T-helper 2 cell treated with Interferon-gamma antibody and Interleukin-4, amounts not matched to agents 100 ng/mL and 5 ng/mL, for 36 hours (primary cell): ENCODE data around the gene SLAMF1. TPM values are rescaled to one million over a fixed set of nuclear protein-coding genes. Genes with fewer than 3 reads are reported as not detected.

Experiments
- intact Hi-C: fragments of 100-400 bp; cut with micrococcal nuclease; formaldehyde crosslinking; loops from one replicate; pipeline ENCODE4 v1.15.1; 2023
- total RNA-seq: library from RNA; stranded (reverse); gene quantifications from 2 replicates; pipeline ENCODE4 v1.2.3, GENCODE V29; 2022

The SLAMF1 gene
- total RNA-seq, 1 donor from 2014 or later: 63.6 TPM

GRCh38 chr1:160640359-160641123 is 6.3 kb downstream of the SLAMF1 start:
- intact Hi-C loops: no loop called here

DNA sequence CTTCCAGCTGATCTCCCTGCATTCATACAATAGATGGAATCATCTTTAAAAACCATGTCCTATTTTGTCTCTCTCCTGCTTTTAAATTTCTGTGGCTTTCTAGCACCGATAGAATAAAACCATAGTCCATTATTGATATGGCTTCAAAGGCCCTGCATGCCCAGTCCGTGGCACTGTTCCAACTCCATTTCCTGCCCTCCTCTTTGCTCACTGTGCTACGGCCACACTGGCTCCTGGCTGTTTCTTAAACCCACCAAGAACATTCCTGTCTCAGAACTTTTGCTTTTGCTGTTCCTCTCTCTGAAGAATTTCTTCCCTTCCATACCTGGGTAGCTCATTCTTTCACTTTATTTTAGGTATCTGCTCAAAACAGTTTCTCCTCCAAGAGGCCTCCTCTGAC is 7.2 kb downstream of the SLAMF1 start:
- intact Hi-C loops: no loop called here

- intact Hi-C loops: loop anchor here (1.0 kb wide), 1 partner anchor 10 kb away; no protein-coding TSS in a partner anchor
These were observed 7.9 kb downstream of the SLAMF1 start for GRCh38 chr1:160638926-160639325.

DNA sequence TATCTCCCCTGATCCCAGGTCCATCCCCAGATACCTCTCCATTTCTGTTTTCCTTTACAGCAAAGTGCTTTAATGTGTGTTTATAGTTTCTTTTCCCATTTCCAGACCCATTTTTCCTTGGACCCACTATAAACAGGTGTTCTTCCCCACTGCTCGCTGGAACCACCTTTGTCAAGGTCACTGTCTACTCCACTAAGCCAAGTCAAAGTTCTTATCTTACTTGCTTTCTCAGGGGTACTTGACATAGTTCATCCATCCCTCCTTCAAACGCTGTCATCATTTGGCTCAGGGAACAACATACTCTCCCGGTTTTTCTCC is 8.3 kb downstream of the SLAMF1 start:
- intact Hi-C loops: loop anchor here (1.0 kb wide), 1 partner anchor 9 kb away; no protein-coding TSS in a partner anchor

DNA sequence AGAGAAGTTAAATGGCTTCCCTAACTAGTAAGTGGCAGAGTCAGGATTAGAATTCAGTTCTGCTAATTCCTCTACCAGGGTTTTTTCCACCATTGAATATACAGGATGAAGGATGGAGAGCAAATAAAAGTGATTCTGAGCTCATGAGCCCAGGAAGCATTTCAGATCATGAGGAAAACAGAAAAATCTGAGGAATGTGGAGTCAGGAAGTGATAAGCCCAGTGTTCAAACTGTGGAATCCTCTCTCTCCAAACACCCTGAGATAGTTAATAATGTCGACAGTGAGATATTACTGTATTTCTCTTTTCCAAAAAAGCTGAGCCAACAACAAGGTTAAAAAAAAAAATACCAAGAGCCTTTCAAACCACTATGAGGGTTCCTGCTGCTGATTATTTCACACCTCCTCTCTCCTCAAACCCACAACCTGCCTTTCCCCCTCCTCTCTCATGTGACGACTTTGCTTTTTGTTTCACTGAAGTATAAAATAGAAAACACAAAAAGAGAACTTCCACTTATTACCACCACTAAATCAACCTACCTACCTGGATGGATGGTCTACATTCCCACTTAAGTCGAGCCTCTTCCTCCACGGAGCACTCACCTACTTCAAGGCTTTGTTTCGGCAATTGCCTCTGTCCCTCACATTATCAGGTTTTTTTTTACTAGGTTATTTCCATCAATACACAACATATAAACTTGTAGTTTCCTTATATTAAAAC is 8.9 kb downstream of the SLAMF1 start:
- intact Hi-C loops: loop anchor here (1.0 kb wide), 1 partner anchor 9 kb away; no protein-coding TSS in a partner anchor

GRCh38 chr1:160637065-160637464 is 9.8 kb downstream of the SLAMF1 start:
- intact Hi-C loops: no loop called here

DNA sequence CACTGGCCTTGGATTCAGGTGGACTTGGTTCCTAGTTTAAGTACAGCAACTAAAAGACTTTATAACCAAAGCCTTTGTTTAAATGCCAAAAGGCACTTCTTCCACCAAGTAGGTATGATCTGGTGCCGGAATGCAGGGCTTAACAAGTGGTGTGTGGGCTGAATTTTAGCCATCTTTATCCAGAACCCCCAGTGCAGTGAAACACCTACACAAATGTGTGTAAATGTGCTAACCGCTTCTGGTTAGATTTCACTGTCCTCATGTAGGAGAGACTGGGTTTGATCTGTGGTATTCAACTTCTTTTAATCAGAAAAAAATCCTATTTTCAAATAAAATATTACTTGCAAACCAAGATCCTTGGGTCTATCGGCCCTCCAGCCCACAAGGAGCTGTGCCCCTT is 10.3 kb downstream of the SLAMF1 start:
- intact Hi-C loops: no loop called here

- intact Hi-C loops: no loop called here
These were observed 10.8 kb downstream of the SLAMF1 start for GRCh38 chr1:160636076-160636475.

DNA sequence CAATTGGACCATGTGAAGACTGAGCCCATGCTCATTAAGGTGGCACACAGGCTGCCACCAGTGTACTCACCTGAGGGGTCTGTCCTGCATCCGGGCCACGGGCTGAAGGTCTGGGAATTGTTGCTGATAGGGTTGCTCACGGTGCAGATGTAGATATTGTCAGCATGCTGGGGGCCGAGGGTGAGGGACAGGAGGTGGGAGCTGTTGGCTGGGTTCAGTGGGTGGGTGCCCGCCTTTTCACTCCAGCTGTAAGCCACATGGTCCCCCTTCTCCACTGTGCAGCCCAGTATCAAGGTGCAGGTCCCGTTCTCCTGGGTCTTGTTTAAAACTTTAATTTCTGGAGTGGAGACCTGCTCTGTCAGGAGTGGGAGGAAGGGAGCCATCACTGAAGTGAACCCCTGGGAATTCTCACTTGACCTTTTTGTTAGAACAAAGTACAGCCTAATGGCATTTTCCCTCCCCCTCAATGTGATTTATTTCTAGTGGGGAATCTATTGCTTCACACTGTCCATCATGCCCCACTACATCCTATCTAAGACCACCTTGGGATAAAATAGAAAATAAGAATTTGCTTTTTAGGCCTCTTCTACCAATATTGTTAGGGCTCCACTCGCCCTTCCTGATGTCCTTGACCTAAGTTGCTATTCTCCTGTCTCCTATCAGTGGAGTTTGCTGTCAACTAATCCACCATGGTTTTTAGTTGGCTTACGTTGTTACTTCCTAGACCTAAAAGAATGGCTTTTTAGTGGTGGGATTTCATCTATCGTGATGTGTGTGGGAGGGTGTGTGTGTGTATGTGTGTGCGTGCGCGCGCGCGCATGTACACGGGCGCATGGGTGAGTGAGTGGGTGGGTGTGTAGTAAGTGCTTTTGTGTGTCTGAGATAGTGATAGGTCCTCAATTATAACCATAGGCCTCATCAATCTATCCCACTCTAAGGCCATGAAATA is 12.0 kb downstream of the SLAMF1 start:
- intact Hi-C loops: no loop called here

DNA sequence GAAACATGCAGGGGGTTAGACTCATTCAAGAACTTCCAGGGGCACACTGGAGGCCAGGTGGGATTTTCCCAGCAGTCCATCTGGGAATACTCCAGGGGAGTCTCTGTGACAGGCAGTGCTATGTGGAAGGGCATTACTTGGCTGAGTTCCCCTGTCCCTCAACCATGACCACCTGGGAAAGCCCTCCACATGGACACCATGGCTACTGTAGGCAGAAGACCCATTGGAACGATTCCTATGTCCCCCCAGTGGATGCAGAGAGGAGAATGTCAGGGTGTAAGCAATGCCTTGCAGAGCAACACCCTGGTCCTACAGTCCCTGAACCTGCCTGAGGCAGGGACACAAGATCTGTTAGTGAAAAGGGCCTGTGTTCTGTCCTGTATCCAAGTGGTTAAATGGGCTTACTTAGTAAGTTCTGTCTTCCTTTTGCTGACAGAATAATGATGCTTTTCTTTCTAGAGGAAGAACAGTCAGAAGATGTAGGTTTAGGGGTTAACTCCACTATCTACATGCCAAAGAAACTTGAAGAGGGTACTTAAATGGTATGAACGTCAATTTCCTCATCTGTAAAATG is 13.4 kb downstream of the SLAMF1 start:
- intact Hi-C loops: no loop called here

GRCh38 chr1:160631983-160632625 is 14.7 kb downstream of the SLAMF1 start:
- intact Hi-C loops: no loop called here

DNA sequence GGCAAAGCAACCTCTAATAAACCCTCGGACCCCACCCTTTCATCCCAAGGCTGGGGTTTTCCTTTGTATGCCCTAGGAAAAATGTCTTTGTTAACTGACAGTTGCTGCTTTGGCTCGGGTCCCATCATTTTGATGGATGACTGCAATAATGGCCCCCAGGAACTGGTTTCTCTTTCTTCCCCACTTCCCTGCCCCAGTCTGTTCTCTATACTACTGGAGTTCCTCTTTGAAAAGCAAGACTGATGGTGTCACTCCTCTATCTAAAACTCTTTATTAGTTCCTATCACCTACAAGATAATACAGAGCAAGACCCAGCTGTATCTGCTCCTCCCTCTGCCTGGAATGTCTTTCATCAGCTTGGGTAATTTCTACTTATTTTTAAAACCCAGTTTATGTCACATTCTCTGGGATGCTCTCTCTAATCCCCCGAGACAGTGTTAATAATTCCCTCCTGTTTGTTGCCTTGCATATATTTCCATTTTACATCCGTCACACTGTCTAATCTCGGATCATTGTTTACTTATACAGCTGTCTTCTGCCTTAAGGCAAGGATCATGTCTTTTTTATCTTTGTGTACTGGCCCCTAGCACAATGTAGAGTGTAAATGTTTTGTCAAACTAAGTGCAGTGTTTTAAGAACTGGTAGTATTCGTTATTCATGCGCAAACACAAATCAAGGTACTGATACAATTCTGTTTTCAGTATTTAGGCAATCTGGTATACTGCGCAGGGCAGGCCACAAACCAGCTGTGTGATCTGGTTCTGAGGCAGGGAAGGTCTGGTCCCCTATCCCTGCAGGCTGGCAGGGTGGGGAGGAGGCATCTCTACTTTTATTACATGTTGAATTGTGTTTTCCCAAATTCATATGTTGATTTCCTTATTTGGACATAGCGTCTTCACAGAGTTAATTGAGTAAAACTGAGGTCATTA is 16.1 kb downstream of the SLAMF1 start:
- intact Hi-C loops: no loop called here

DNA sequence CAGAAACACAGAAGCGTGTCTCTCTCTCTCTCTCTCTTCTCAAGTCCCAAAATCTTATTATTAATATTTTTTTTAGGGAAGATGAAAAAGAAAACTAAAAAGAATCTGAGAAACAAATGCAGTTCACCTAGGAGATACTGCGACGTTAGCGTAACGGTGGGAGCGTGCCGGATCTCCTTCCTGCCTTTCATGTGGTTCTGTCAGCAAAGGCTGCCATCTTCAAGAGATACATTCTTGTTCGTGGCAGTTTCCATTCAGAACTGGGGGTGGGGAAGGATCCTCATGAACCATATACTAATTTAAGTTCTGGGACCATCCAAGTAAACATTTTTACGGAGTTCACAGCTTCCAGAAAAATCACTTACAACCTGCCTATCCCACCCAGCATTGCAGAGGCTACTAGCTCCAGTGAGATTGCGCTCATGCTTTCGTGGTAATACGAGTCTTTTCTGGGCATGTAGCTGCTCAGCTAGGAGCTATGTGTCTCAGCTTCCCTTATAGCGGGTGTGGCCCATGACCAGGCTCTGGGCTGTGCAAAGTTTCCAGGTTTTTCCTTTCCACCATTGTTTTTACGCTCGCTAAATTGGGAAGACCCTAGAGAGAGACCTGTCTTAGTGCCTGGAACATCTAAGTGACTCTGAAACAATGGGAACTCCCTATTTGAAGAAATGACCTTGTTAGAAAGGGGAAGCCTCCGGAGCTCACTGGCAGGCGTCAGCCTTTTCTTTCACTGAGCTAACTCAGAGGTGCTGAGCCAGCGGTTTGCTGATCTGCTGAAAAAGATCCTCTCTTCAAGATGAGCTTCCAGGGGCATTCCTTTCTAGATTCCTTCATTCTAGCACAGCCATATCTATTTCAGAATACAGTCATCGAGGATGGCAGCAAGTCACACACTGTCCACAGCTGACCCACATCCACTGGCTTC is 17.3 kb downstream of the SLAMF1 start:
- intact Hi-C loops: loop anchor here (1.0 to 5.0 kb wide), 4 partner anchors 9 to 367 kb away; partner anchors contain the start of genes CD84 and DCAF8

DNA sequence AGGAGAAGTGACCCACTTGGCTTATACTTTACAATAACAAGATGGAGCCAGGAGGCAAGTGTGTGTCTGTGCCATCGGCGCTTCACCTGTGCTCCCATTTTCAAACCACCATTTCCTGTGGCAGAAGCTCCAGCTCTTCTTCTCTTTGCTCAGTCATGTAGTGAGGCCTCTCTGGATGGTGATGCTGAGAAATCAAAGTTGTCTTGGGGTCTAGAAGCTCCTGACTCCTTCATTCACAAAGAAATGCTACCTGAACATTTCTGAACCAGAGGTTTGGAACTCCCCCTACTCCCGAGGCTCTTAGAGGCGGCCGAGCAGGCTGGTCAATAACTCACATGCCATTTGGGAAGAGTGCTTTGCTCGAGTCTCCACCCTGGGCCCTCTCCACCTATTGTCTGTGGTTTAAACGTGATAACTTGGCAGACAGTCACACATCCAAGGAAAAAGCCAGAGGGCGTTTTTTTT is 18.0 kb downstream of the SLAMF1 start:
- intact Hi-C loops: loop anchor here (1.0 to 5.0 kb wide), 4 partner anchors 9 to 367 kb away; partner anchors contain the start of genes CD84 and DCAF8

- intact Hi-C loops: loop anchor here (5.0 kb wide), 3 partner anchors 50 to 365 kb away; partner anchors contain the start of genes CD84 and DCAF8
These were observed 19.1 kb downstream of the SLAMF1 start for GRCh38 chr1:160627677-160628289.

GRCh38 chr1:160626509-160627342 is 20.1 kb downstream of the SLAMF1 start:
- intact Hi-C loops: loop anchor here (5.0 kb wide), 3 partner anchors 49 to 364 kb away; partner anchors contain the start of genes CD84 and DCAF8
